Right hindlimb (tissue), 1 donor: ENCODE measurements around the gene FOXP1.

Source experiments
- DNase-seq: peaks from one replicate; pipeline ENCODE4 v3.0.0-alpha.2; 2018

FOXP1 gene

DNA sequence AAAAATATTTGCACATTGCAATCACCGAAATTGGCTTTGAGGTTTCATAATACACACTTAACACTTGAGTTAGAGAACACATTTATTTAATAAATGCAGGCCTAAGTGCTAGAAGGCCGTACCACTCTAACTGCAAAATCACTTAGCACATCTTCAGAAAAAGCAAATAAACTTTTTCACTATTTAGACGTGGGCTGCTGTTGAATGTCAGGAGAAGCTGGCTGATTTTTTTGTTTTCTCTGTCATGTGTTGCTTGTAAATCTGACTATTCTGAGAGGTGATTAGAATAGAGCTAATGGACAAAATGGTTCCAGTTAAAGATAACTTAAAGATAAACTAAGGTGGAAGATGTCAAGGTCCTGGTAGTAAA, 265.1 kb downstream of the FOXP1 start:
- DNase-seq, result no peak

DNA sequence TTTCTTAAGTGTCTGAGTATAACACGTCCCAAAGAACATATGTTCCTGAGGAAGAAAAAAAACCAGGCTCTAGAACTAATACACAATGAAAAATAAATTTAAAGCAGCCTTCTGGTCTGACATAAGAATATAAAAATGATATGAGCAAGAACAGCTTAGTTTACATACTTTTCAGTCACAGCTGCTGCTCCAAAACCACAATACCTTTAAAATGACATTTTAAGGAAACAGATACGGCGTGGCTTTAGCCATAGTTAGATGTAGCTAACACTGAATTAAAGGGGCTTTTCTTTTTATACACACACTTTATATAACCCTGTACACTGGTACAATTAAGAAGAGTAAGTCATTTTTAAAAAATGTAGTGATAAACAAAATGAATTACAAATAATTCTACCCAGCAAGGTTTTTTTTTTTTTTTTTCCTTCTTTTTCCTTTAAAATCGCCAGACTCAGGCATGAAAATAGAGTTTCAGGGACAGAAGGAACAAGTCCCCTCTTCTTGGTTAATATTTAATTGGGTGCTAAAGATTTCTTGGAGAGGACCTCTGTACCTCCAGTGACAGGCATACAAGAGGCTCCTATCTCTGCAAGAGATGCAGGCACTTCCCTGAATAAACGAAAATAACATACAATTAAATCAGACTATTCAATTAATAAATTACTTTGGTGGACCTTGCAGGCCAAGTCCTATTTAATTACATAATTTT, 265.6 kb downstream of the FOXP1 start:
- no peak for DNase-seq

DNA sequence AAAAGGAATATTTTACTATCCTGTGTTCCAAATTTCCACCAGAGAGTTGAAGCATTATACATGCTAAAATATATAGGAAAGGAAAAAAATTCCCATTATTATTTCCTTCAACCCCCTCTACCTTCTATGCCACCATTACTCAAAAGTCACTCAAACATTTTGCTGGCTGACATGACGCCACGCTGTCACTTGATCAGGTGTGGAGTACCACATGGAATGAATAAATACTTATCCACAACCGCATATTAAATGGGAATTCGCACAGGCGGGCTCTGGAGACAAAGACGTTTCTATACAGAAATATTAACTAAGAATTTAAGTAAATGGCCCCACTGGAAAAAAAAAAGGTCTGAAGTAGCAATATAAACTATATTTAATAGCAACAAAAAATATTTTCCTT, 266.4 kb downstream of the FOXP1 start:
- DNase-seq, result no peak

DNA sequence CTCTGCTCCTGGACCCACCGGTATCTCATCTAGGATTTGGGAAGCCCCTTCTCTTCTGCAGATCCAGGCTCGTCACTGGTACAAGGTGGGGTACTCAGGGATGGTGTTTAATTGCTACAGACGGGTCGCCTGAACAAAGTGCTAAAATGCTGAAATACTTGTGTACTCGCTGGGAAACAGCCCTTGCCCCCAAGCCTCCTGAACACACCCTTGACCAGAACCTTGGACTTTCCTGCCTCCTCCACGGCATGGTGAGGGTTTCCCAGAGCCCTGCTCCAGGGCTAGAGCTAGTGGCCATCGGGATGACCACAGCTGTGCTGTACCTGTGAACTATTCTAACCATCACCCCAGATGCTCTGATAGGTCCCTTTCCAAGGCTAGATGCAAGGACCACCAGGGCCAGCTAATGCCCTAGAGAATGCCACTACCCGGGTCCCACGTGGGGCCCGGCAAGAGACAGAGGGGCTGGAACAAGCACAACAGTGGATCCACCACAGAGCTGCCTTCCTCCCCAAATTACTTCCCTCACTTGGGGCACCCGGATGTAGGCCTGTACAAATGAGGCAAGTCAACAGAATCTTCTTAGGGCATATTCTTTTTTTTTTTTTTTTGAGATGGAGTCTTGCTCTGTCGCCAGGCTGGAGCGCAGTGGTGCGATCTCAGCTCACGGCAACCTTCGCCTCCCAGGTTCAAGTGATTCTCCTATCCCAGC, 267.3 kb downstream of the FOXP1 start:
- DNase-seq, result no peak

DNA sequence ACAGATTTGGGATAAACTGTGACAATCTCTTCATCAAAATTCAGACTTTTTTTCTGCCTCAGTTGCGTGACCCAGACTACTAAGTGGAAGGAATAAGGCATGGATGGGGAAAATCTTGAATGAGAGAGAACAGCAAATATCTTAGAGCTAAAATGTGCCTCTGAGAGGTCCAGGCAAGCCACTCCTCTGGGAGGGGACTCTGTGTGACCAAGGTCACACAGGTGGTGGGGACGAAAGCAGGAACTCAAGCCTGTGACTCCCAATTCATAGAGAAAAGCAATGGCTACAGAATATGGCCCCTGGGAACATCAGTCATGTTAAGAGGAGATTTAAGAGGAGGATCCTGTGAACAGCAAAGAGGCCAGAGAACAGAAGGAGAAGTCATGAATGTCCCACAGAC, 268.1 kb downstream of the FOXP1 start:
- DNase-seq, result no peak

DNA sequence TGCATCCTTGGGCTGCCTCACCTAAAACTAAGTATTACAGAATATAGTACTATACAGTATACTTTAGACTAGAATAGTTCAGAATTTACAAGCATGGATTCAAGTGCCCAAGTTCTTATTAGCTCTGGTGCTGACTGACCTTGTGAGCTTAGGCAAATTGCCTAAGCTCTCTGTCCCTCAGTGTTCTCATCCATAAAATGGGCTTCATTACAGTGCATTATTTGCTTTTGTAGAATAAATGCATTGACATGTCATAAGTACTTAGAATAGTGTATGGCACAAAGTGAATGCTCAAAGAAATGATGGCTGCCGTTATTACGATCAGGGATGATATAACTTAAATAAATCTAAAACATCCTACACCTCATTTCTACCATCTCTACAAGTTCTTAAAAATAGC, 269.7 kb downstream of the FOXP1 start:
- DNase-seq, result no peak

DNA sequence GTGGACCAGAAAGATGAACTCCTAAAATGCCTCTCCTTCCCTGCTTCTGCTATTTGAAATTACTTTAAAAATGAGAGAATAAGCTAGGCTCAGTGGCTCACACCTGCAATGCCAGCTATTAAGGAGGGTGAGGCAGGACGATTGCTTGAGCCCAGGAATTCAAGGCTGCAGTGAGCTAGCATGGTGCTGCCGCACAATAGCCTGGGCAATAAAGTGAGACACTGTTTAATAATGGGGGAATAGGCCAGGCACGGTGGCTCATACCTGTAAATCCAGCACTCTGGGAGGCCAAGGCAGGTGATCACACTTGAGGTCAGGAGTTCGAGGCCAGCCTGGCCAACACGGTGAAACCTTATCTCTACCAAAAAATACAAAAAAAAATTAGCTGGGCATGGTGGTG, 271.1 kb downstream of the FOXP1 start:
- no peak for DNase-seq

DNA sequence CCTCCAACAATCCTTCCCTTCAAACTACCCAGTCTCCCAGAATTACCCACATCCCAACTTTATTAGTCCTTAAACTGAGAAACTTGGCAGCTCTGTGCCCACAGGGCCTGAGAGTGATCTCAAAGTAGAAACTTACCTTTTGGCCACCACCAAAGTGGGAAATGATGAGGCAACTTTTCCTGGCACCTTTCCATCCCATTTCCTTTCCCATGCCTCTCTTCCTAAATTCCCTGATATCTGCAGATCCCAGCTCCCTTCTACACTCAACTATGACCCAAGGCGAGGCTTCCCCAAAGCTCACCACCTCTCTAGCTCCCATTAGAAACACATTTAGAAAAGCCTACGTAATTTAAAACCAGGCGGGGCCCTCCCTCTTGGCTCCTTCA, 271.9 kb downstream of the FOXP1 start:
- DNase-seq, result no peak

DNA sequence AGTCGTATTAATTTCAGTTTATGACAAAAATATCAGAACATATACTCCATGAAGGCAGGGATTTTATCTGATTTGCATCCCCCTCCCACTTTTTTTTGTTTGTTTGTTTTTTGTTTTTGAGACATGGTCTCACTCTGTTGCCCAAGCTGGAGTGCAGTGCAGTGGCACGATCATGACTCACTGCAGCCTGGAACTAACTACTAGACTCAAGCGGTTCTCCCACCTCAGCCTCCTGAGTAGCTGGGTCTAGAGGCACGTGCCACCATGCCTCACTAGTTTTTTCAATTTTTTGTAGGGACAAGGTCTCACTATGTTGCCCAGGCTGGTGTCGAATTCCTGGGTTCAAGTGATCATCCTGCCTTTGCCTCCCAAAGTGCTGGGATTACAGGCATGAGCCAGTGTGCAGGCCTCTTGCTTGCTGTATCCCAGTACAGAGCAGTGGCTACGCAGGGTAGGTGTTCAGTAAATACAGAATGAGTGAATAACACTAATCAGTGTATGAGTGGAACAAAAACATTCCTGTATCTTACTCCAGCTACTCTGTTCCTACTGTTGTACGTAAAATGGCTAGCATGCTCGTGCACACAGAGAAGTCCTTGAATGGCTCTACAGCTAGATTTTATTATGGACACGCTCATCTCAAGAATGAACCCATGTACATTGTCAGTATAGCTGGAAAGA, 272.4 kb downstream of the FOXP1 start:
- DNase-seq, result no peak

DNA sequence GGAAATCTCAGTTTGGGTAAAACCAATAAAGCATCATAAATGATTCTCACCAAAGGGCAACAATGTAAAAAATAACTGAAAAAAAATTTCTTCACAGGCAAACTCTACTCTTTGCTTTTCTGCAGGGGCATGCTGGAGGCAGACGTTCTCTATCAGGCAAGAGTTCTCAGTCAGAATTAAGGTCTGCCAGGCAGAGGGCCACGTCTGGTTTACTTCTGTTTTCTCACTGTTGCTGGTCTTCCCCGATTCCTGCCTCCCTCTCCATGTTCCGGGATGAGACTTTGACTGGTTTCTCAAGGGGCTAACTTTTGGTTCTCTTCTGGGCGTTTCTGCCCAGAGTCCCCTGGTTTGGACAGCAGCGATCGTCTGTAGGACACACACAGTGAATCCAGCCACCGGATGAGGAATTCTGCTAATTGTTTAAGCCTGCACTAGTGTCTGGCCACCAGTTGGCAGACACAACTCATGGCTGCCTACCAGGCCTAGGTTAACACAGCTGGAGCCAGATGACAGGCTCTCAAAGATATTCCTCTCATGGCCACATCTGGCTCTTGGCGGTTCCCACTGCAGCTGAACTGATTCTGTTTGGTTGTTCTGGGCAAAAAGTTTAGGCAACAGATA, 273.1 kb downstream of the FOXP1 start:
- peak; percentile 58 for DNase-seq

DNA sequence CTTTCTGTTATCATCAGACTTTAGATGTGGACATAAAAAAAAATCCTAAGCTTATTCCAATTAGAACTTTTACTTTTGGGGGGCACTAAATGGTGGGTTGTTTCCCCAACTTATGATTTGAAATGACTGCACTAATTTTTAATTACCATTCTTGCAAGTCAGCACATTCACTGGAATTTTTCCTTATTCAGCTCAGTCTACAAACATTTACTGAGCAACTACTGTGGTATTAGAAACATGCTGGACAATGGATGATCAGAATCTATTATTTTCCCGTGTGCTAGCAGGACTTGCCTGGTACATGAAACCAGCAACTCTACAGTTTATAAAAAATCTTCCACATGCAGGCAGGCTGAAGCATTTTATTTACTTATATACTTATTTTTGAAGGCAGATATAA, 273.6 kb downstream of the FOXP1 start:
- DNase-seq, result no peak

DNA sequence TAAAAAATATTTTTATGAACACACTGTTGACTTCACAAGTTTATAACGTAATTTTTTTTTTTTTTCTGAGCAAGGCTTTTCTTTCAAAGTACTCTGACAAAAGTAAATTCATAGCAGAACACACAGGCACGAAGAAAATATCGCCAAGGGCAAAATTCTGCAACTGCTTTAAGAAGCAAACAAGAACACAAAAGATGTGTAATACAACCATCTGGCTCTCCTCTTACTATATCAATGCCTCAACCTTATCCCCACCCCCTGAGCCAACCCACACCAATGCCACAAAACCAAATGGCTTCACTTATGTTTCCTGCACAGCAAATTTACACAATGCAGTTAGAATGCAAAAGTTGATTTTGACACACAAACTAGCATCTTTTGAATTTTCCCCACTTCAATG, 274.2 kb downstream of the FOXP1 start:
- DNase-seq, result no peak

DNA sequence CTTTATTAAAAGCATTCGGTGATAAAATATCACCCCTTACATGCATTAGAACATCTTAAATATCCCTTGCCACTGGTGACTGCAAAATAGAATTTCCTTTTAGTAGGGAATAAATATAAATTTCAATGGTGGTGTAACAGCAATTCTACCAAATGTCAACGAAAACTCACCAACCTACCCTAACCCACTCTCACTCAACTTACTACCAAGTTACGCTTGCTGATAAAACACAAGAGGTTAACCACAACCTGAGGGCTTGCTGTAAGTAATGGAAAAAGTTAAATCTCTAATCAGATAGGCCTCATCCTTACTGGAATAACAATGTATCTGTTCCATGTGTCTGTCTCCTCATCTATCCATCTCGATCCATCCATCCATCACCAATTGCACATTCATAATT, 274.7 kb downstream of the FOXP1 start:
- no peak for DNase-seq

DNA sequence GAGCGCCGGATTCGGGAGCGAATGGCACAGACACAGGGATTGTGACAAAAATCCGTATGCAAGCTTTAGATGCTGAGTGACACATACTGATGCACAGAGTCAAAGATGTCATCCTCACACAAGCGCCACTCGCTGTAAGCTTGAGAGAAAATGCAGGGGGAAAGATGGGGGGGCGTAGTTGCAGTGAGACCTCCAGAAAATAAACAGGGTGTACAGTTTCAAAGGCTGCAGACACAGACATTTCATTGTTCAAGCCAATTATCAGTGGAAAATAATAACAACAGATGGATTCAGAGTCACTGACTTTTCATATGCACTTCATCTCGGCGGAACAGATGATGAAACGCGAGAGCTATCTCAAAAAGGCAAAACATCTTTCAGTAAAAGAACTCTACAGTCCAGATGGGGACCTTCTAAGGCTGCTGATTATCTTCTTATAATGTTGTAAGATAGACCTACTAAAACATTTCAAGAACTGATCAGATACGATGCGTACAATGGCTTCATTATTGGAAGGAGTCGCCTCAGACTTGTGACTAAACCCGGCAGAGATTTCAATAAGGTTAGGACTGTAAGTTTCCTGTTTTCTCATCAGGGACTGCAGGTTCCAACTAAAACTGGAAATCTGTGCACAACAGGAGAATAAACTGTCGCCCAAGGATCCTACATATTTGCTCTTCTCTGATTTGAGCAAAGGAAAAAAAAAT, 275.4 kb downstream of the FOXP1 start:
- DNase-seq, result no peak

DNA sequence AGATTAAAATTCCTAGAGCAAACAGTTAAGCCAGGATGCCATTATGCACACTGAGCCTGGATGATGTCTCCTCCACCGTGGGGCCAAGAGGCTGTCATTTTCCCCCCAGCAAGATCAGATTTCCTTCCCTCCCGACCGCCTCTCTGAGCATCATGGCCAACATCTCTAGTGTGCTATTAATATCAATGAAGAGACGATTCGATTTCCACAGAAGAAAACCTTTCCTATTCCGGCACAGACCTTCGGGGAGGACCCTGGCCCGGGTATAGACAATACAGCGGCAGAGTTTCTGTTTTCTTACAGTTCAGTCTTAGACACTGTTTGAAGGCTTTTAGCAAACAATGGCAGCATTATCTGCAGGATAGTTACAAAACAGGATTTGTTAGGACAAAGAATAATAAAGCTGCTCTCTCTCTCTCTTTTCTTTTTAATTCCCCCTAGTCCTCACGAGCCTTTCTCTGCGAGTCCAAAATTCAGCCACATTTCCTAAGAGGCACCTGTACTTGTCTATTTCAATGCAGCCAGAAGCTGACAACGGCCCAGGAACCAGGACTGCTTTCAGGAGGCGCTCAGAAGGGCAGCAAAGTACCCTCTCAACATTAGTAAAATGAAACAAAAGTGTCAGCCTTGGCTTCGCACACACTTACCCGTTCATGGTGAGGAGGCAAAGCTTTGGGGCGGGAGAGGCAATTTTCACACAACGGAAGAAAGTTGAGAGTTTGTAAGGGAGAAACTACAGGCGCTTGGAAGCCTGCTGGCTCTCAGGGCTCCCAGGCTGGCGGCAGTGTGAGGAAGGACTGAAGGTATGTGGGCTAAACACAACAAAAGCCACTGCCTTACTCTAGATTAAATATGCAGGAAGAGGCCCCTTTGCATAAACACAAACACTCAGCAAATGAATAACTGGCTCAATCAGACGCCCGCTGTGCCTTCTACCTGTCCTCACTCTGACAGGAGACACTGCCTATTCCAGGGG, 278.0 kb downstream of the FOXP1 start:
- peak; percentile 79 for DNase-seq

DNA sequence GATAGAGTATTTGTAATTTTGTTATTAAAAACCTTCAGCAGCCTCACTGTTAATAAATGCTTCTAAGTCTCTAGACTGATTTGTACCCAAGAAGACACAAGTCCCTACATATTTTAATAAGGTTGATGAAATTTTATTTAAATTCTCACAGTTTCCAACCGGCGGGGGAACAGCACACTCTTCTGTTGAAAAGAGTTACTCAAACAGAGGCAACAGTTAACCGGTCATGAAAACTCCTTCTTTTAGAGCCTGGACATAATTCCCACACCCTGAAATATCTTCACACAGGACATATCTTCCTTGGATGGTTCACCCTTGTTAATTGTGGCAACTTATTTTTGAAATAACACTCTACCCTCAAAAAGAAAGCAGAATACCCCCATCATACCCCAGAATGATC, 278.8 kb downstream of the FOXP1 start:
- DNase-seq, result peak; percentile 62

DNA sequence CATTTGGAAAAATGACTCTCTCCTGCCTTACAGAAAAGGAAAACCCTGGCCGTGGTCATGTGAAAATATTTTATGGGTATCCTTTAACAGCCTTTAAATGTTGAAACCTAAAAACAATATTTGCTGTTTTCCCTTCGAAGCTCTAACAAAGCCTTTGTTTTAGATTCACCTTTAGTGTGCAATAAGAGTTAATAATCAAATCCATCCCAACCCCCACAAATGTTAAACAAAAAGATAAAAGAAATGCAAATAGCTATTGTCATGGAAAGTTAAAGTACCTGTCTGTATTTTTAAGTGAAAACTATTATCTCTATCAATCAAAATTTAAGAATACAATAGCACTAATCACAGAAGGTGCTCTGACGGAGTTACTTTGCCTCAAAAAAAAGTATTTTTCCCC, 279.3 kb downstream of the FOXP1 start:
- DNase-seq, result no peak

DNA sequence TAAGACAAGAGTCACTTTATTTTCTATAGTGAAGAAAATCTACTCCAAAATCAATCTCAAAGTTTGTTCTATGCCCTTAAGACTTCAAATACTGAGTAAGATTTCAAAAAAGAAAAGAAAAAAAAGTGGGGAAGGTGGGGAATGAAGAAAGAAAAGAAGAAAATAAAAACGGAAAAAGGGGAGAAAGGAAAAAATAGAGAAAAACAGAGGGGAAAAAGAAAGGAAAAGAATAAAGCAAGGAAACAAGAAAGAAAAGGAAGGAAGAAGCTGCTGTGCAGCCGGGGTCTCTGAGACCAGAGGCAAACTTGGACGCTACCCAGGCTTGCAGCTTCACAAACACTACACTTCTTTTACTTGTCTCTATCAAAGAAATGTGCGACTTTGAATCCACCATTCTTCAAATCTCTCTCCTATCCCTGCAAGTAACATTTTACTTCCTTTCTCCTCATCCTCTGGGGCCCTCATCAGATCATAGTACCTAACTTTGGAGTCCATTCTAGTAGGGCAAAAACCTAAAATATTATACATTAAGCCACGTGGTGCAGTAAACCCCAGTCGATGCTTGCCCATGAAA, 279.8 kb downstream of the FOXP1 start:
- peak; percentile 48 for DNase-seq

DNA sequence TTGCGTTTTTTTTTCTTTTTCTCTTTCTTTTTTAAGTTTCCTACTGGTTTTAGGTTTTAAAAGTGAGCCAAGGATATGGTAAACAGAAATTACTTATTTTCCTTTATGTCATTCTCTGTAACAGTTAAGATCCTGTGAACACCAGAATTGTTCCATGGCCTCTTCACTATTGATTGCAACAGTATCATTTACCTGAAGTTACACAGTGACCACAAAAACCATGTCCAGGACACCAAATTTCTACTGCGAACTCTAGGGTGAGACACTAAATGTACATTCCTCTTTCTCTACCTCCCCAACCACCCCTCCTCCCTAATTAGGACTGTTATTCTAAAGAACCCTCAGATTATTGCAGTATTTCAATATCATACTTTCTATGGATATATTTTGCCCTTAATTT, 280.9 kb downstream of the FOXP1 start:
- no peak for DNase-seq

DNA sequence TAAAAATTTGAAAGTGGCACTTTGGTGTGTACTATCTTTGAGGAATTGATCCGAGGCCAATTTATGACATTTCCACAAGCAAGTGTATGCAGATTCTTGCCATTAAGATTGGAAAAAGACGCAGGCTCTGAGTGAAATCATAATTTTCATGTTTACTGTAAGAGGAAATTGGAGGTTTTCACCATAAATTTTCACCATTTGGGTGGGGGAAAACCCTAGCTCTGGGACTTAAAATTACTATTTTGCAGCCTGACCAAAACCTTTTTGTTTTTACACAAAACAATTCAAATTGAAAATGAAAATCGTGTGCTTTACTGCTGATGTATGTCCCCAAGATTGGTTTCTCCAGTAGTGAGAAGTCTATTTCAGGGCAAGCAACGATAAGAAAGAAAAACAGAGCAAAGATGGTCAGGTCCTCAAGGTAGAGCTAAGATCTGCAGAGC, 282.6 kb downstream of the FOXP1 start:
- no peak for DNase-seq

DNA sequence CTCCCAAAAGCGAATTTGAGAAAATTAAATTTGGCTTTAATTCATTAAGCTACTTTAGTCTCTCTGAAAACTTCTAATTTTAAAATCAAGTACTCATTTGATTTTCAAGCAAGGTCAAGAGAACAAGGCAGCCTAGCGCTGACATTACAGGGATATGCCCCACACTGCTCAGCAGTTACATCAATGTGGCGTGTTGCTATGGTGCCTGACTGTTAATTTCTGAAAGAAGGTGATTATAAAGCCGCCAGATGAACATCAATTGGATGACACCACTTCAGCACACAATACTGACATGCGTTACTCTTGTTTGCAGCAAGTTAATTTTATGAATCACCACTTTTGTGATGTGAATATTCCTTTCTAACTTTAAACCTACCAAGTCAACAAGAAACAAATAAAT, 284.4 kb downstream of the FOXP1 start:
- no peak for DNase-seq

DNA sequence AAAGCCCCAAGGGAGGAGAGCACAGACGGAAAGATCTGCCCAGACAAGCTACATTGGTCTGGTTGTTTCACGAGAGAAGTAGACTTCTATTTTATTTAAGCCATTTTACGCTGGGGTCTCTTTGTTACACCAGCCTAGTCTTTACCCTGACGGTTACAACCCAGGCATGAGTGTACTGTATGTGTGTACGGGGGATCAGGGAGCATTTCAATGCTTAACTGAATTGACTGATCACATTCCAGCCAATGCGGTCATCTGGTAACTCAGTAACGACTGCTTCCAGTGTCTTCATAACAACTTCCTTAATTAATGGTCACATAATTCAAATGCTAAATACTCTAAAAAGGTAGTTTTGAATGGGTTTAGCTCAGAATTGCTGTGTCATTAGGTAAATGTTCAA, 288.6 kb downstream of the FOXP1 start:
- no peak for DNase-seq
